ENCODE results near the gene SLC2A4RG. TPM values are rescaled to one million over a fixed set of nuclear protein-coding genes. Genes with fewer than 3 reads are reported as not detected.

SLC2A4RG gene
- total and polyA plus RNA-seq, 2 donors (not counting 3 experiments of a cell fraction or from before 2014, with no cell fraction given) = 41.7 to 69.4 TPM

- ChIA-PET CTCF (interaction anchor here (1.0 to 1.2 kb wide), 2 partner anchors 15 to 69 kb away, joined by 3 read pairs; no protein-coding TSS in a partner anchor), POLR2A (no interaction called here)
- dilution Hi-C loops (cut with MboI; ENCODE audit: extremely low pct_ligation_motif_present, low sequenced_read_pairs) = no loop called here
- H3K9me3 ChIP-seq (replicated peaks; ENCODE audit: control insufficient read depth, insufficient read depth, low read length) = no peaks in the 10 kb centered on the region
- TF ChIP-seq EZH2 (IDR thresholded peaks at IDR 0.05; ENCODE audit: borderline replicate concordance, low read depth, low read length, severe bottlenecking) (no peak), MAX (IDR thresholded peaks at IDR 0.05; ENCODE audit: insufficient read depth, insufficient read length) (no peak), CTCF (IDR thresholded peaks at IDR 0.05; ENCODE audit: extremely low read depth in 1 of 2, insufficient read depth in 1 of 2, low read depth in 1 of 2, low read length in 2 of 2) (no peak), JUN (IDR thresholded peaks at IDR 0.05; ENCODE audit: borderline replicate concordance, insufficient read depth, insufficient read length, low read depth) (no peak), POLR2AphosphoS5 (IDR thresholded peaks at IDR 0.05; ENCODE audit: insufficient read depth, low read depth, low read length) (no peak), FOS (IDR thresholded peaks at IDR 0.05; ENCODE audit: borderline replicate concordance, insufficient read depth, low read length) (no peak), GATA2 (IDR thresholded peaks at IDR 0.05; ENCODE audit: insufficient read depth, insufficient read length, low read depth, low read length) (no peak), MYC (IDR thresholded peaks at IDR 0.05; ENCODE audit: low read depth, low read length) (no peak), POLR2A (IDR thresholded peaks at IDR 0.05; ENCODE audit: low read depth, low read length) (no peak)
- H3K4me3 ChIP-seq (replicated peaks in 1 of 3; ENCODE audit: insufficient read depth in 1 of 3, low read depth in 1 of 3, low read length in 3 of 3) = no peak overlapping the region
- H3K4me1 ChIP-seq (ENCODE audit: control insufficient read depth, extremely low read depth, insufficient read depth, low read length) = no peaks in the 10 kb centered on the region
- H4K20me1 ChIP-seq (replicated peaks; ENCODE audit: control insufficient read depth, extremely low read depth, insufficient read depth, low read length) = no peaks in the 10 kb centered on the region
- H3K9me1 ChIP-seq (replicated peaks; ENCODE audit: control insufficient read depth, extremely low read depth, insufficient read depth, low read length) = no peaks in the 10 kb centered on the region
- H3K4me2 ChIP-seq (ENCODE audit: insufficient read depth, low read length) = no peak overlapping the region
- intact Hi-C loops (cut with micrococcal nuclease) = no loop called here
- H3K36me3 ChIP-seq (ENCODE audit: control insufficient read depth in 2 of 2, extremely low read depth in 1 of 2, insufficient read depth in 2 of 2, low read length in 2 of 2) = no peaks in the 10 kb centered on the region
- BruUV-seq (replicated peaks) = no TSS peak
- H3K27me3 ChIP-seq (ENCODE audit: control insufficient read depth in 2 of 2, insufficient read depth in 2 of 2, low read length in 2 of 2) = no peaks in the 10 kb centered on the region
- H3K79me2 ChIP-seq (ENCODE audit: control insufficient read depth, insufficient read depth, low read length) = no peaks in the 10 kb centered on the region
- H2AFZ ChIP-seq (ENCODE audit: low read depth, low read length) = no peak overlapping the region
- FAIRE-seq = no peak
- no peak overlapping the region for H3K9ac ChIP-seq (replicated peaks; ENCODE audit: extremely low read depth, insufficient read depth, low read length)
- H3K27ac ChIP-seq (ENCODE audit: insufficient read depth, low read depth, low read length) = no peak overlapping the region
- no peak for DNase-seq (ENCODE audit: low read depth, low spot score)
These were observed 50.4 kb downstream of the SLC2A4RG start for GRCh38 chr20:63789836-63790571.
